Liver (tissue), 9 donors: ENCODE results near the gene SH3BP5. TPM values are rescaled to one million over a fixed set of nuclear protein-coding genes. Genes with fewer than 3 reads are reported as not detected.

Experiments
- DNase-seq: peaks from one replicate; pipeline ENCODE4 v3.0.0-alpha.2; 2017; ENCODE audit warnings: low spot score
- H3K27ac ChIP-seq, 2 donors: one replicate each; pipeline ENCODE4 v1.7.0; 2013; ENCODE audit warnings: inconsistent platforms in 2 of 2, low read length in 2 of 2, control low read depth in 1 of 2, low read depth in 1 of 2, mild to moderate bottlenecking in 1 of 2
- H3K27me3 ChIP-seq, 4 donors: one replicate each; pipeline versions ENCODE4 v1.6.1 to v1.7.0; 2013; ENCODE audit warnings: low read length in 3 of 4, inconsistent platforms in 1 of 4, mild to moderate bottlenecking in 1 of 4, moderate library complexity in 1 of 4; ENCODE audit not compliant: control insufficient read depth in 4 of 4, insufficient read depth in 4 of 4
- H3K36me3 ChIP-seq, 4 donors: one replicate each; pipeline versions ENCODE4 v1.6.1 to v1.7.0; 2013; ENCODE audit warnings: low read length in 3 of 4, mild to moderate bottlenecking in 3 of 4, low read depth in 1 of 4, moderate library complexity in 1 of 4; ENCODE audit not compliant: control insufficient read depth in 4 of 4, insufficient read depth in 3 of 4
- H3K4me1 ChIP-seq, 4 donors: one replicate each; pipeline versions ENCODE4 v1.6.1 to v1.7.0; 2013; ENCODE audit warnings: low read length in 3 of 4, mild to moderate bottlenecking in 3 of 4, moderate library complexity in 1 of 4; ENCODE audit not compliant: control insufficient read depth in 4 of 4, insufficient read depth in 4 of 4
- H3K4me3 ChIP-seq, 3 donors: one replicate each; pipeline versions ENCODE4 v1.6.1 to v1.7.0; 2013; ENCODE audit warnings: low read length in 3 of 3, control low read depth in 1 of 3, low read depth in 1 of 3, mild to moderate bottlenecking in 1 of 3
- H3K9ac ChIP-seq, 2 donors: one replicate each; pipeline ENCODE4 v1.7.0; 2013; ENCODE audit warnings: low read length in 2 of 2, mild to moderate bottlenecking in 2 of 2, moderate library complexity in 2 of 2, control low read depth in 1 of 2, low read depth in 1 of 2
- H3K9me3 ChIP-seq, 4 donors: one replicate each; pipeline versions ENCODE4 v1.6.1 to v1.7.0; 2013; ENCODE audit warnings: low read length in 3 of 4; ENCODE audit not compliant: control insufficient read depth in 4 of 4
- EGR1 ChIP-seq, 2 donors: IDR thresholded peaks; 2 replicates each; pipeline ENCODE4 v1.6.1; 2016 to 2018; ENCODE audit warnings: antibody characterized with exemption in 2 of 2, low read depth in 2 of 2
- FOXA1 ChIP-seq: IDR thresholded peaks from 2 replicates; pipeline ENCODE4 v1.6.1; 2016; ENCODE audit warnings: antibody characterized with exemption
- FOXA2 ChIP-seq: IDR thresholded peaks from 2 replicates; pipeline ENCODE4 v1.6.1; 2016; ENCODE audit warnings: antibody characterized with exemption
- GABPA ChIP-seq, 2 donors: IDR thresholded peaks in 1 of 2; conservative IDR thresholded peaks in 1 of 2; 2 replicates each; pipeline ENCODE4 v1.6.1; 2016; ENCODE audit warnings: antibody characterized with exemption in 2 of 2, mild to moderate bottlenecking in 1 of 2, moderate library complexity in 1 of 2
- HNF4A ChIP-seq, 2 donors: conservative IDR thresholded peaks; 2 replicates each; pipeline ENCODE4 v1.6.1; 2016; ENCODE audit warnings: antibody characterized with exemption in 2 of 2, mild to moderate bottlenecking in 2 of 2
- HNF4G ChIP-seq: IDR thresholded peaks from 2 replicates; pipeline ENCODE4 v1.6.1; 2016; ENCODE audit warnings: antibody characterized with exemption
- JUND ChIP-seq, 2 donors: IDR thresholded peaks; 2 replicates each; pipeline ENCODE4 v1.6.1; 2016; ENCODE audit warnings: antibody characterized with exemption in 2 of 2
- NR2F2 ChIP-seq: IDR thresholded peaks from 2 replicates; pipeline ENCODE4 v1.6.1; 2016; ENCODE audit warnings: antibody characterized with exemption
- RAD21 ChIP-seq, 2 donors: IDR thresholded peaks; 2 replicates each; pipeline ENCODE4 v1.6.1; 2016; ENCODE audit warnings: antibody characterized with exemption in 2 of 2, mild to moderate bottlenecking in 2 of 2
- REST ChIP-seq: IDR thresholded peaks from 2 replicates; pipeline ENCODE4 v1.6.1; 2016; ENCODE audit warnings: antibody characterized with exemption, mild to moderate bottlenecking
- RXRA ChIP-seq, 2 donors: IDR thresholded peaks; 2 replicates each; pipeline ENCODE4 v1.6.1; 2017 to 2018; ENCODE audit warnings: antibody characterized with exemption in 2 of 2, mild to moderate bottlenecking in 1 of 2
- SP1 ChIP-seq: IDR thresholded peaks from 2 replicates; pipeline ENCODE4 v1.6.1; 2018; ENCODE audit warnings: antibody characterized with exemption, mild to moderate bottlenecking
- TAF1 ChIP-seq: conservative IDR thresholded peaks from 2 replicates; pipeline ENCODE4 v1.6.1; 2016; ENCODE audit warnings: antibody characterized with exemption, mild to moderate bottlenecking
- YY1 ChIP-seq: IDR thresholded peaks from 2 replicates; pipeline ENCODE4 v1.6.1; 2016; ENCODE audit warnings: antibody characterized with exemption, mild to moderate bottlenecking
- WGBS: extraction: QIAGEN DNeasy Blood & Tissue Kit; methylation state at CpG from one replicate; pipeline ENCODE4 v1.1.7; 2013; 5-methylcytosine and 5-hydroxymethylcytosine counted together
- polyA plus RNA-seq, 2 donors: library from polyadenylated mRNA; stranded (reverse) in 1 of 2; unstranded in 1 of 2; fragments of 200-250 nt in 1 of 2; fragments of >200 nt in 1 of 2; fragmentation: Nextera tagmentation in 1 of 2; extraction: Ambion mirVana in 1 of 2; gene quantifications; one replicate each; pipeline versions ENCODE4 v1.2.1 to v1.2.3, GENCODE V29; 2013 to 2015
- total RNA-seq, 2 donors: library from RNA; depleted of rRNA; stranded (reverse); fragments of >200 nt; gene quantifications; one replicate each; pipeline ENCODE4 v1.2.3, GENCODE V29; 2014
- TF ChIP-seq, protein P1 (sequence below): fragments of 150-350 bp; IDR thresholded peaks from 2 replicates; pipeline ENCODE4 v1.5.1; 2017; ENCODE audit warnings: improper control_type of control experiment, low read depth, low read length; ENCODE audit not compliant: missing input control
- TF ChIP-seq, protein P2 (sequence below): IDR thresholded peaks from 2 replicates; pipeline ENCODE4 v1.6.1; 2016; ENCODE audit warnings: antibody characterized with exemption
- TF ChIP-seq, protein P3 (sequence below): IDR thresholded peaks from 2 replicates; pipeline ENCODE4 v1.6.1; 2016; ENCODE audit warnings: antibody characterized with exemption
- TF ChIP-seq, protein P4 (sequence below): IDR thresholded peaks from 2 replicates; pipeline ENCODE4 v1.6.1; 2016; ENCODE audit warnings: antibody characterized with exemption
- donor health status: healthy.
- donor health status: healthy.
- donor health status: healthy.
- donor health status: healthy.
- donor health status: healthy.

Gene SH3BP5
- total and polyA plus RNA-seq, 4 donors: 3.5 to 17.9 (median 11.8) TPM

DNA sequence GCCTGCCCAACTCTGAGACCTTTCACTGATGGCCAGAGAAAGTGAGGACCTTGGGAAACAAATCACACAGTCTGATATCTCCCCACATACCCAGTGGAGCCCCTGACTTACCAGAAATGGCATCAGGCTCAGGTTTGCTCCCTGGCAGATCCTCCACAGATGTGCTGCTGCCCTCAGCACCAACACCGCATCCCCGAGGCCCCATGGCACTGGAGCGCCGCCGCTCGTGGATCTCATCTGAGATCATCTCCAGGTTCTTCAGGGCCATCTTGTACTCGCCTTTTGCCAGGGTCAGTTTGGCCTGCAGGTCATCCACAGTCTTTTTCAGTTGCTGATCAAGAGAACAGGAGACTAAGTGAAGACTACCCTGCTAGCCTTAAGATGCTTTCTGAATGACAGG lies 73.7 kb downstream of the SH3BP5 start:
- Histone ChIP-seq H3K36me3 (peaks cover 4 to 57% (median 39%) of the 10 kb centered on the region in 4 donors), H3K9ac (no peak overlapping the region), H3K4me3 (no peak overlapping the region), H3K4me1 (no peaks in the 10 kb centered on the region), H3K27ac (no peak overlapping the region), H3K27me3 (no peaks in the 10 kb centered on the region), H3K9me3 (no peaks in the 10 kb centered on the region)
- no peak for DNase-seq
- 97% methylated on average over 7 of the region's 7 CpGs for WGBS
- TF ChIP-seq HNF4A (conservative IDR thresholded peaks at IDR 0.05) (no peak), SP1 (no peak)

GRCh38 chr3:15256861-15257341 lies 75.5 kb downstream of the SH3BP5 start:
- TF ChIP-seq GABPA (IDR thresholded peaks at IDR 0.05 in 1 of 2, conservative IDR thresholded peaks at IDR 0.05 in 1 of 2): no peak
- no peak for TF ChIP-seq RAD21 (IDR thresholded peaks at IDR 0.05)
- TF ChIP-seq, protein P1, sequence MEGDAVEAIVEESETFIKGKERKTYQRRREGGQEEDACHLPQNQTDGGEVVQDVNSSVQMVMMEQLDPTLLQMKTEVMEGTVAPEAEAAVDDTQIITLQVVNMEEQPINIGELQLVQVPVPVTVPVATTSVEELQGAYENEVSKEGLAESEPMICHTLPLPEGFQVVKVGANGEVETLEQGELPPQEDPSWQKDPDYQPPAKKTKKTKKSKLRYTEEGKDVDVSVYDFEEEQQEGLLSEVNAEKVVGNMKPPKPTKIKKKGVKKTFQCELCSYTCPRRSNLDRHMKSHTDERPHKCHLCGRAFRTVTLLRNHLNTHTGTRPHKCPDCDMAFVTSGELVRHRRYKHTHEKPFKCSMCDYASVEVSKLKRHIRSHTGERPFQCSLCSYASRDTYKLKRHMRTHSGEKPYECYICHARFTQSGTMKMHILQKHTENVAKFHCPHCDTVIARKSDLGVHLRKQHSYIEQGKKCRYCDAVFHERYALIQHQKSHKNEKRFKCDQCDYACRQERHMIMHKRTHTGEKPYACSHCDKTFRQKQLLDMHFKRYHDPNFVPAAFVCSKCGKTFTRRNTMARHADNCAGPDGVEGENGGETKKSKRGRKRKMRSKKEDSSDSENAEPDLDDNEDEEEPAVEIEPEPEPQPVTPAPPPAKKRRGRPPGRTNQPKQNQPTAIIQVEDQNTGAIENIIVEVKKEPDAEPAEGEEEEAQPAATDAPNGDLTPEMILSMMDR: no peak
- no peak for TF ChIP-seq SP1
- TF ChIP-seq HNF4A (conservative IDR thresholded peaks at IDR 0.05): no peak
- no peak for TF ChIP-seq FOXA1
- TF ChIP-seq, protein P2, sequence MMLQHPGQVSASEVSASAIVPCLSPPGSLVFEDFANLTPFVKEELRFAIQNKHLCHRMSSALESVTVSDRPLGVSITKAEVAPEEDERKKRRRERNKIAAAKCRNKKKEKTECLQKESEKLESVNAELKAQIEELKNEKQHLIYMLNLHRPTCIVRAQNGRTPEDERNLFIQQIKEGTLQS: no peak
- no peak for TF ChIP-seq TAF1
- TF ChIP-seq REST: no peak
- TF ChIP-seq HNF4G: no peak
- no peak for TF ChIP-seq EGR1 (IDR thresholded peaks at IDR 0.05; ENCODE audit: low read depth in 2 of 2)
- no peak for TF ChIP-seq FOXA2
- TF ChIP-seq, protein P3, sequence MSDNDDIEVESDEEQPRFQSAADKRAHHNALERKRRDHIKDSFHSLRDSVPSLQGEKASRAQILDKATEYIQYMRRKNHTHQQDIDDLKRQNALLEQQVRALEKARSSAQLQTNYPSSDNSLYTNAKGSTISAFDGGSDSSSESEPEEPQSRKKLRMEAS: no peak
- TF ChIP-seq NR2F2: no peak
- no peak for TF ChIP-seq RXRA (IDR thresholded peaks at IDR 0.05)
- TF ChIP-seq JUND (IDR thresholded peaks at IDR 0.05): no peak
- TF ChIP-seq, protein P4, sequence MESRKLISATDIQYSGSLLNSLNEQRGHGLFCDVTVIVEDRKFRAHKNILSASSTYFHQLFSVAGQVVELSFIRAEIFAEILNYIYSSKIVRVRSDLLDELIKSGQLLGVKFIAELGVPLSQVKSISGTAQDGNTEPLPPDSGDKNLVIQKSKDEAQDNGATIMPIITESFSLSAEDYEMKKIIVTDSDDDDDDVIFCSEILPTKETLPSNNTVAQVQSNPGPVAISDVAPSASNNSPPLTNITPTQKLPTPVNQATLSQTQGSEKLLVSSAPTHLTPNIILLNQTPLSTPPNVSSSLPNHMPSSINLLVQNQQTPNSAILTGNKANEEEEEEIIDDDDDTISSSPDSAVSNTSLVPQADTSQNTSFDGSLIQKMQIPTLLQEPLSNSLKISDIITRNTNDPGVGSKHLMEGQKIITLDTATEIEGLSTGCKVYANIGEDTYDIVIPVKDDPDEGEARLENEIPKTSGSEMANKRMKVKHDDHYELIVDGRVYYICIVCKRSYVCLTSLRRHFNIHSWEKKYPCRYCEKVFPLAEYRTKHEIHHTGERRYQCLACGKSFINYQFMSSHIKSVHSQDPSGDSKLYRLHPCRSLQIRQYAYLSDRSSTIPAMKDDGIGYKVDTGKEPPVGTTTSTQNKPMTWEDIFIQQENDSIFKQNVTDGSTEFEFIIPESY: no peak
- TF ChIP-seq YY1: no peak
- WGBS: 92% methylated on average over 8 of the region's 8 CpGs
- H3K4me3 ChIP-seq: no peak overlapping the region
- DNase-seq: no peak
- peaks cover 10 to 66% (median 47%) of the 10 kb centered on the region in 4 donors for H3K36me3 ChIP-seq
- no peaks in the 10 kb centered on the region for H3K9me3 ChIP-seq
- no peak overlapping the region for H3K27ac ChIP-seq
- H3K9ac ChIP-seq: no peak overlapping the region
- H3K4me1 ChIP-seq: no peaks in the 10 kb centered on the region
- H3K27me3 ChIP-seq: no peaks in the 10 kb centered on the region
